Measurements from ENCODE around the gene ATP8A2. TPM values are rescaled to one million over a fixed set of nuclear protein-coding genes. Genes with fewer than 3 reads are reported as not detected.

The ATP8A2 gene
- total and polyA plus RNA-seq, 4 donors = 0.01 to 0.08 (median 0.05) TPM; not detected in 1

DNA sequence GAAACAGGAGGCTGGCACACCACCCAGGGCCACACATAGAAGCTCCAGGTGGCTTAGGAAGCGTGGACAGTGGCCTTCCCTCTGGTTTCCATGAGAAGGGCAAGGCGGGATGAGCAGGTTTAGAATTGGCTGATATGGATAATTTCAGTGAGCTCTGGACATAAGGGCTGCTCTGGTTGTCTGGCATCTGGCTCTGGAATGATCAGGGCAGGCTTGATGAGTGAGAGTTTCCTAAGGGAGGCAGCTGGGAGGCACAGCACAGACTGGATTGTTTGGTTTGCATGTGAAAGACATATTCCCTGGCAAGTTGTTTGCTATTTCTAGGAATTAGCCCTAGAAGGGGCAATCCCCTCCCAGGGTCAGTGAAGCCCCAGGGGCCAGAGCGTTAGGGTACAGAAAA, 129.5 kb downstream of the ATP8A2 start:
- no peak overlapping the region for H3K9ac ChIP-seq (ENCODE audit: low read depth in 1 of 2, low read length in 2 of 2)
- WGBS = 54% methylated on average over 3 of the region's 3 CpGs
- no peaks in the 10 kb centered on the region for H3K36me3 ChIP-seq (ENCODE audit: control insufficient read depth in 4 of 4, insufficient read depth in 3 of 4, low read depth in 1 of 4, low read length in 3 of 4)
- TF ChIP-seq, protein P1, sequence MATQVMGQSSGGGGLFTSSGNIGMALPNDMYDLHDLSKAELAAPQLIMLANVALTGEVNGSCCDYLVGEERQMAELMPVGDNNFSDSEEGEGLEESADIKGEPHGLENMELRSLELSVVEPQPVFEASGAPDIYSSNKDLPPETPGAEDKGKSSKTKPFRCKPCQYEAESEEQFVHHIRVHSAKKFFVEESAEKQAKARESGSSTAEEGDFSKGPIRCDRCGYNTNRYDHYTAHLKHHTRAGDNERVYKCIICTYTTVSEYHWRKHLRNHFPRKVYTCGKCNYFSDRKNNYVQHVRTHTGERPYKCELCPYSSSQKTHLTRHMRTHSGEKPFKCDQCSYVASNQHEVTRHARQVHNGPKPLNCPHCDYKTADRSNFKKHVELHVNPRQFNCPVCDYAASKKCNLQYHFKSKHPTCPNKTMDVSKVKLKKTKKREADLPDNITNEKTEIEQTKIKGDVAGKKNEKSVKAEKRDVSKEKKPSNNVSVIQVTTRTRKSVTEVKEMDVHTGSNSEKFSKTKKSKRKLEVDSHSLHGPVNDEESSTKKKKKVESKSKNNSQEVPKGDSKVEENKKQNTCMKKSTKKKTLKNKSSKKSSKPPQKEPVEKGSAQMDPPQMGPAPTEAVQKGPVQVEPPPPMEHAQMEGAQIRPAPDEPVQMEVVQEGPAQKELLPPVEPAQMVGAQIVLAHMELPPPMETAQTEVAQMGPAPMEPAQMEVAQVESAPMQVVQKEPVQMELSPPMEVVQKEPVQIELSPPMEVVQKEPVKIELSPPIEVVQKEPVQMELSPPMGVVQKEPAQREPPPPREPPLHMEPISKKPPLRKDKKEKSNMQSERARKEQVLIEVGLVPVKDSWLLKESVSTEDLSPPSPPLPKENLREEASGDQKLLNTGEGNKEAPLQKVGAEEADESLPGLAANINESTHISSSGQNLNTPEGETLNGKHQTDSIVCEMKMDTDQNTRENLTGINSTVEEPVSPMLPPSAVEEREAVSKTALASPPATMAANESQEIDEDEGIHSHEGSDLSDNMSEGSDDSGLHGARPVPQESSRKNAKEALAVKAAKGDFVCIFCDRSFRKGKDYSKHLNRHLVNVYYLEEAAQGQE (IDR thresholded peaks at IDR 0.05) = no peak
- TF ChIP-seq, protein P2, sequence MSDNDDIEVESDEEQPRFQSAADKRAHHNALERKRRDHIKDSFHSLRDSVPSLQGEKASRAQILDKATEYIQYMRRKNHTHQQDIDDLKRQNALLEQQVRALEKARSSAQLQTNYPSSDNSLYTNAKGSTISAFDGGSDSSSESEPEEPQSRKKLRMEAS (IDR thresholded peaks at IDR 0.05) = no peak
- TF ChIP-seq SP1 (IDR thresholded peaks at IDR 0.05) (no peak), RAD21 (IDR thresholded peaks at IDR 0.05) (no peak), JUND (IDR thresholded peaks at IDR 0.05) (no peak)
- TF ChIP-seq, protein P3, sequence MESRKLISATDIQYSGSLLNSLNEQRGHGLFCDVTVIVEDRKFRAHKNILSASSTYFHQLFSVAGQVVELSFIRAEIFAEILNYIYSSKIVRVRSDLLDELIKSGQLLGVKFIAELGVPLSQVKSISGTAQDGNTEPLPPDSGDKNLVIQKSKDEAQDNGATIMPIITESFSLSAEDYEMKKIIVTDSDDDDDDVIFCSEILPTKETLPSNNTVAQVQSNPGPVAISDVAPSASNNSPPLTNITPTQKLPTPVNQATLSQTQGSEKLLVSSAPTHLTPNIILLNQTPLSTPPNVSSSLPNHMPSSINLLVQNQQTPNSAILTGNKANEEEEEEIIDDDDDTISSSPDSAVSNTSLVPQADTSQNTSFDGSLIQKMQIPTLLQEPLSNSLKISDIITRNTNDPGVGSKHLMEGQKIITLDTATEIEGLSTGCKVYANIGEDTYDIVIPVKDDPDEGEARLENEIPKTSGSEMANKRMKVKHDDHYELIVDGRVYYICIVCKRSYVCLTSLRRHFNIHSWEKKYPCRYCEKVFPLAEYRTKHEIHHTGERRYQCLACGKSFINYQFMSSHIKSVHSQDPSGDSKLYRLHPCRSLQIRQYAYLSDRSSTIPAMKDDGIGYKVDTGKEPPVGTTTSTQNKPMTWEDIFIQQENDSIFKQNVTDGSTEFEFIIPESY (IDR thresholded peaks at IDR 0.05) = no peak
- peaks cover 0 to 6% (median 0%) of the 10 kb centered on the region in 4 donors for H3K27me3 ChIP-seq (ENCODE audit: control insufficient read depth in 4 of 4, insufficient read depth in 4 of 4, low read length in 3 of 4)
- DNase-seq (ENCODE audit: low spot score) = no peak
- no peak overlapping the region for H3K4me3 ChIP-seq (ENCODE audit: low read depth in 1 of 3, low read length in 3 of 3)
- H3K4me1 ChIP-seq (ENCODE audit: control insufficient read depth in 4 of 4, insufficient read depth in 4 of 4, low read length in 3 of 4) = no peaks in the 10 kb centered on the region
- H3K27ac ChIP-seq (ENCODE audit: low read depth in 1 of 2, low read length in 2 of 2) = no peak overlapping the region
- no peaks in the 10 kb centered on the region for H3K9me3 ChIP-seq (ENCODE audit: control insufficient read depth in 4 of 4, low read length in 3 of 4)

DNA sequence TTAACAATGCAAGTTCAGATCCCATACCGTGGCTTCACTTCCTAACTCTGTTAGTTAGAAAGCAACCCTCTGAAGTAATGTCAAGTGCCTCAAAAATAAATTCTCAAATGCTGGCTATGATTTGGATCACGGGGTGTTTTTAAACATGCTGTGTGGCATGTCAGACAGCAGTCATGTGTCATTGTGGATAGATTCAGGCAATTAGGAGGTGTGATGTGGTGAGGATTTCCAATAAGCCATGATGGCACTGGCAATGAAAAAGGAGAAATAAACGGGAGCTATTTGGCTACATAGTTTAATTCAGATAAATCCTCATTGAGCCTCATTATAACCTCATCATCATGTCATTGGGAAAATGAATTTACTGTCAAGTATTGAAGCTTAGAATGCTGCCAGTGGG, 130.3 kb downstream of the ATP8A2 start:
- Histone ChIP-seq H3K9me3 (ENCODE audit: control insufficient read depth in 4 of 4, low read length in 3 of 4) (no peaks in the 10 kb centered on the region), H3K4me3 (ENCODE audit: low read depth in 1 of 3, low read length in 3 of 3) (no peak overlapping the region), H3K36me3 (ENCODE audit: control insufficient read depth in 4 of 4, insufficient read depth in 3 of 4, low read depth in 1 of 4, low read length in 3 of 4) (no peaks in the 10 kb centered on the region), H3K9ac (ENCODE audit: low read depth in 1 of 2, low read length in 2 of 2) (no peak overlapping the region), H3K27me3 (ENCODE audit: control insufficient read depth in 4 of 4, insufficient read depth in 4 of 4, low read length in 3 of 4) (peaks cover 0 to 6% (median 0%) of the 10 kb centered on the region in 4 donors), H3K4me1 (ENCODE audit: control insufficient read depth in 4 of 4, insufficient read depth in 4 of 4, low read length in 3 of 4) (no peaks in the 10 kb centered on the region), H3K27ac (ENCODE audit: low read depth in 1 of 2, low read length in 2 of 2) (no peak overlapping the region)
- TF ChIP-seq EGR1 (IDR thresholded peaks at IDR 0.05; ENCODE audit: low read depth in 2 of 2) (no peak), RXRA (IDR thresholded peaks at IDR 0.05) (no peak), GABPA (IDR thresholded peaks at IDR 0.05 in 1 of 2, conservative IDR thresholded peaks at IDR 0.05 in 1 of 2) (no peak), SP1 (IDR thresholded peaks at IDR 0.05) (no peak), RAD21 (IDR thresholded peaks at IDR 0.05) (no peak), FOXA1 (IDR thresholded peaks at IDR 0.05) (no peak), FOXA2 (IDR thresholded peaks at IDR 0.05) (no peak), JUND (IDR thresholded peaks at IDR 0.05) (no peak), NR2F2 (IDR thresholded peaks at IDR 0.05) (no peak), TAF1 (conservative IDR thresholded peaks at IDR 0.05) (no peak), YY1 (IDR thresholded peaks at IDR 0.05) (no peak), HNF4A (conservative IDR thresholded peaks at IDR 0.05) (no peak), HNF4G (IDR thresholded peaks at IDR 0.05) (no peak)
- TF ChIP-seq, protein P4, sequence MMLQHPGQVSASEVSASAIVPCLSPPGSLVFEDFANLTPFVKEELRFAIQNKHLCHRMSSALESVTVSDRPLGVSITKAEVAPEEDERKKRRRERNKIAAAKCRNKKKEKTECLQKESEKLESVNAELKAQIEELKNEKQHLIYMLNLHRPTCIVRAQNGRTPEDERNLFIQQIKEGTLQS (IDR thresholded peaks at IDR 0.05) = no peak
- TF ChIP-seq, protein P5, sequence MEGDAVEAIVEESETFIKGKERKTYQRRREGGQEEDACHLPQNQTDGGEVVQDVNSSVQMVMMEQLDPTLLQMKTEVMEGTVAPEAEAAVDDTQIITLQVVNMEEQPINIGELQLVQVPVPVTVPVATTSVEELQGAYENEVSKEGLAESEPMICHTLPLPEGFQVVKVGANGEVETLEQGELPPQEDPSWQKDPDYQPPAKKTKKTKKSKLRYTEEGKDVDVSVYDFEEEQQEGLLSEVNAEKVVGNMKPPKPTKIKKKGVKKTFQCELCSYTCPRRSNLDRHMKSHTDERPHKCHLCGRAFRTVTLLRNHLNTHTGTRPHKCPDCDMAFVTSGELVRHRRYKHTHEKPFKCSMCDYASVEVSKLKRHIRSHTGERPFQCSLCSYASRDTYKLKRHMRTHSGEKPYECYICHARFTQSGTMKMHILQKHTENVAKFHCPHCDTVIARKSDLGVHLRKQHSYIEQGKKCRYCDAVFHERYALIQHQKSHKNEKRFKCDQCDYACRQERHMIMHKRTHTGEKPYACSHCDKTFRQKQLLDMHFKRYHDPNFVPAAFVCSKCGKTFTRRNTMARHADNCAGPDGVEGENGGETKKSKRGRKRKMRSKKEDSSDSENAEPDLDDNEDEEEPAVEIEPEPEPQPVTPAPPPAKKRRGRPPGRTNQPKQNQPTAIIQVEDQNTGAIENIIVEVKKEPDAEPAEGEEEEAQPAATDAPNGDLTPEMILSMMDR (IDR thresholded peaks at IDR 0.05; ENCODE audit: low read depth, low read length, missing input control) = no peak
- TF ChIP-seq, protein P1 (IDR thresholded peaks at IDR 0.05) = no peak
- TF ChIP-seq, protein P2 (IDR thresholded peaks at IDR 0.05) = no peak
- TF ChIP-seq, protein P3 (IDR thresholded peaks at IDR 0.05) = no peak
- WGBS = 72% methylated on average over 3 of the region's 3 CpGs
- DNase-seq (ENCODE audit: low spot score) = no peak

All from liver (tissue), 9 donors.